NCI-H187 treated with DMSO at 0.1 percent for 48 hours (cell line): ENCODE results near the gene CADM1.

Experiments used
- DNase-seq: peaks from one replicate; lab custom pipeline; 2025; lab: John Stamatoyannopoulos, UW

Gene CADM1

DNA sequence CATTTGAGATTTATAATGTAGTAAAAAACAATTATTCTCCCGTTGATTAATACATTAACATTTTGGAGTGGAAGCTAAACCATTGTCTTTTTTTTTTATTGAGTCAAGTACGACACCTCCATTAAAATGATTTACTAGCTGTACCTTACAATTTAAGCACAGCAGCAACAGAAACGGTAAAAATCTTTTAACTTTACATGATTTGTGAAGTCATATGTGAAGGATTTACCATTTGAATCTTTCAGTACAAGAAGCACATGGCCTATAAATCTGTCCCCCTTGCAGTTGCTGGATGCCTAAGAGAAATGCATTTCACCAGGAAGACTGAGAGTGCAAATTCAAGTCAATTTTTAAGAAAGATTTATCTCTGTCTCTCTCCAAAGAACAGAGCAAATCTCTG, 324.6 kb downstream of the CADM1 start:
- DNase-seq, result no peak

DNA sequence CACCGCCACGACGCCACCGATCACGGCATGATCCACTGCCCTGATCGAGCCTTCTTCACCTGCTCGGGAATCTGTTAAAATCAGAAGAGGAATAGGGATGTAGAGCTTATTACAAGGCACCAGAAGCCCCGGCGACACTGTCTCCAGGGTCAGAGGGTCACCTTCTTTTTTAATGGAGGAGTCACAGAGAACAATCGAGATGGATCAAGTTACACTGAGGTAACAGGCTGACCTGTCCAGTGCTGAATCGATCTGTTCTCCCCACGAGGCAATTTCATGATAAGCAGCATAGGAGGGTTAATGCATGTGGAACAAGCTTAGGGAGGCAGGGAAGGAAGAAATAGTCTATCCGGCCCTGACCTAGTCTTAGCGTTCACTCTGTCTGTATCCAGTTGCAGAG, 325.5 kb downstream of the CADM1 start:
- no peak for DNase-seq

DNA sequence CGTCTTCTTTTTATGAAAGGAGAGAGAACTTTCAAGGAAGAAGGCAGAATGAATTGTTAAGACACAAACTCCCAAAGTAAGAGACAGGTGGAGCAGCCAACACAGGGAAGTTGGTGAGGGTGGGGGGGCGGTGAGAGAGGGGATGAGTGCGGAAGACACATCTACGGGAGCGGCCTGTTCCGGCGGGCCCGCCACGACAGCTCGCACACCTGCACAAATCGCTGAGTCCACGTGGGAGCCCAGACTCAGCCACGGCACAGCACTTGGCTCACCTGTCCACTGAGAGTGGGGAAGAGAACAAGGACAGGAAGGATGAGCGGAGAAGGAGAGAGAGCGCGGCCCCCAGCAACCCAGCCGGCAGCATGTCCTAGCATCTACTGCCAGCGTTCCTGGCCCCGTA, 331.1 kb downstream of the CADM1 start:
- DNase-seq, result no peak

DNA sequence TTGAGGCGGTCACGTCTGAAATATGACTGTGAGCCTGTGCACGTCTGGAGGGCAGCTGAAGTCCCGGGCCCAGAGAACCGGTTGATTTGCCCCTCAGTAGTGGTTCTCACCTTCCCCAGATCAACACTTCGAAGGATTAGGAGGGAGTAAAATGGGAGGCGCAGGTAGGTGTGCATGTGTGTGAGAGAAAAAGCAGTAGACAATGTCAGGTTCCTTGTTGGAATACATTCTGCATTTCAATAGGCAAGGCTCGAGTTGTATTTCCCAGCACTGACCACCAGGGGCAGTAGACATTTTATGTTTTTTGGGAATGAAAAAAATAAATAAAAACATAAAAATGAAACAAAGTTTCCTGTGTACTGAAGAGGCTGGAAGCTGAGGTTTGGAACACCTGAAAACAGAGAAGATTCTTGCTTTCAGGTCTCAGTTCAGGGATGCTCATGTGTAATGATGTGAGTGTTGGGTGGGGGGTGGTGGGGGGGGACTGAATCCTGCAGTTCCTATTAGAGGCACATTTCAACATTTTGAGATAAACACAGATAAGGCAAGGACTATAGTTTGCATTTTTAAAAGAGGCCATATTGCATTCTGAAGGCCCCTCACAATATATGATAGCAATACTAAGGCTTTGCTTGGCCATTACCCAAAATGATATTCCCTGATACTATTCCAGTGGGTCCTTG, 333.9 kb downstream of the CADM1 start:
- no peak for DNase-seq

DNA sequence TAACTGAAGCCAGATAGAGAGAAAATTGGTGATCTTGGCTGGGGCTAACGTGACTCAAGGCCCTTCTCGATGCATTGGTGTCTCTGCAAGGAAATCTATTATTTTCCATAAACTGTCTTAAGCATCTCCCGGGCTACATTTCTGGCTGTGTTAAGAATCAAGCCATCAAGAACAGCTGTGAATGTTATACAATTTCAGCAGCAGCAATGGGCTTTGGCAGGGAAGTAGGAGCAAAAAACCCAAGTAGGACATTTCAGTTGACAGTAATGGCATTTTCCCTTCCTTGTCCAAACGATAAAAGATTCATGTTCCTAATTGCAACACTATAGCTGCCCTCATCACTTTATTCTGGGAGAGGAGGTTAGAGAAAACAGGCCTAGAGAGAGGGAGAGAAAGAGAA, 335.0 kb downstream of the CADM1 start:
- no peak for DNase-seq

DNA sequence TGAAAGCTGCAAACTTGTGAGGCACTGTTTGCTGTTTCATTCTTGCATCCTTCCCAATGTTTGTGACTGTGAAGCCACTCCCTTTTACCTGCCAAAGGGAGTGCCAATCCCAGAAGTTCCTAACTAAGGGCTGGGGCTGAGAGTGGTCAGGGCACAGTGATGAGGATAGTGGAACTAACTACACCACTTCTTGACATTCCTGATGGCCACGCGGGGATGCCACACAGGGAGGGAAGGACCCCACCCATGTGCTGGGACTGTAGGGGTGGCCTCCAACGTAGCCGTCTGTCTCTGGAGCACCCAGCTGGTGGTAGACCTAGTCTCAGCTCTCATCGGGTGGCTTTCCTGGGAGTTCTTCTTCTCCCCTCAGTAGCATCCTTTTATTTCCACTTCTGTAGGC, 335.5 kb downstream of the CADM1 start:
- DNase-seq, result no peak

DNA sequence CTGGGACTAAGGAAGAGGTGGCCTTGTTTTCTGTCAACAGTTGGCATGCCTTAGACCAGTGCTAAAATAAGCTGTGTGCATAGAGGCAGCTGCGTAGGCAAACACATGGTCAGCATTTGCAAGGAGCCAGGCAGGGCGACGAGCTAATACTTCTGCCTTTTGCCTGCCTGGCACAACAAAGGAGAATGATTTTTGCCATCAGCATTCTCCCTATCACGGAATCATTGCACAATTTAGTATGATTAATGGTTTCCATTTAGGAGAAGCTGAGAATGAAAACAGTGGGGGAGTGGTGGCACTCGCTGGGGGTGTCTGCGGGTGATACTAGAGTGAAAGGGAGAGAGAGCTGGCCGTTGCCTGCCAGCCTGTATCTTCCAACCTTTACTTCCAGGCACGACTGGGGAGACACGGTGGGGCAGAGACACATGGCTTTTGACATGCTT, 336.0 kb downstream of the CADM1 start:
- no peak for DNase-seq

DNA sequence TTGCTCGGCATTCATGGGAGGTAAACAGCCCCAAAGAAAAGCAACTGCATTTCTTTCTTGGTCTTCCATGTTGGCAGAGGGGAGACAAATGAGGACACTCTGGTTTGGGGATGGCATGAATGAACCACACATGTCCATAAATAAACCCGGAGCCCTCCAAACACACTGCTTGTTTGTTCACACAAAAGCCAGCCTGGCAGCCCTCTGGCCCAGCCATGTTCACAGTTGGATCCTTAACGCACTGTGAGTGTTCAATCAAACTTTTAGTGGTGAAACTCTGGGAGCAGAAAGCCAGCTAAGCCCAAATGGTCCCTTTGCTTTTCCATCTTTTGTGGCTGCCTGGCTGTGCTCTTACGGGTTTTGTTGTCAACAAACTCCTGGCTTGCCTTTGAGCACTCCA, 336.8 kb downstream of the CADM1 start:
- DNase-seq, result no peak

DNA sequence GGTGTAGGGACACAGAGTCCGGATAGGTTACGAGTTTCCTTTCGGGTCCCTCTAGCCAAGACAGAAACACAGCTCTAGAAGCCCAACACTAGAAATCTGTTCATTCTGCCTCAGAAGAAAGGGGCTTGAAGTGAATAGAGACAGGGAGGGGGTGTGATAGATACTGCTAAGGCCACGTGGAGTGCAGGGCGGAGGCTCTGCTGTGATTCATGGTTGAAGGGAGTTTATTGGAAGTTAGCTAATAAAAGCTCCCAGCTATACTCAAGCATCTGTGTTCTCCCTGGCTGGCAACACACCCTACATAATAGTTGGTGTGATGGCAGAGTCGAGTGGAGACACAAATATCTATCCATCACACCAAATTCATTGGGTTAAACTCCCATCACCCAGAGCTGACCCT, 337.4 kb downstream of the CADM1 start:
- DNase-seq, result no peak

DNA sequence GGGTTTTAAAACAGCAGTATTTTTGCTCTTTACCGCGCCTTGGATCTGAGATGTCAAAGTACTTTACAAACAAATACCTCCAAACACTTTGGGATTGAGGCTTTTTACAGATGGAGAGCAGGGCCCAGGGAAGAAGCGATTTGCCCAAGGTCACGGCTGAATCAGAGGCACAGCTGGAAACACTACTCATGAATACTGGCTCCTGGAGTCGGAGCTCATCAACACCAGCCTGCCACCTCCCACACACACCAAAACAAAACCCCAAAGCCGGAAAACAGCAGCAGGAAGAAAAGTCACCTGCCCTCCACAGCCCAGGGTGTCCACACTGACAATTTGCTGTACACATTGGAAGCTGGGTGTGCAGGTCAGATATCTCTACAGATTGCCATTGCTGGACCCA, 339.4 kb downstream of the CADM1 start:
- DNase-seq, result no peak

DNA sequence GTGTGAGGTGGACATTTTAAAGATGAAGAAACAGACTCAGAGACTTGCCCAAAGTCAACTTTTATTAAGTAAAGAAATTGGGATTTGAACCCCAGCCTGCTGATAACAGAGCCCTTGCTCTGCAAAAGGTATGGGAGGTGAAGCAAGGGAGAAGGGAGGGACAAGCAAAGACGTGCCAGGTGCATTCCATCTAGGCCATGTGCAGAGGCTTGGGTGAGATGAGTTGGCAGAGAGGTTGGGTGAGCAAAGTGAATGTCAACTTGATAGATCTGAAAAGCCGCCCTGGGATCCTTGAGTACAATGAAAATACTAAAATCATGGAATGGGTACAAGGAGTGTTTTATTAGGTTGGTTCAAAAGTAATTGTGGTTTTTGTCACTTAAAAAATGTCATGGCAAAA, 341.3 kb downstream of the CADM1 start:
- DNase-seq, result no peak

DNA sequence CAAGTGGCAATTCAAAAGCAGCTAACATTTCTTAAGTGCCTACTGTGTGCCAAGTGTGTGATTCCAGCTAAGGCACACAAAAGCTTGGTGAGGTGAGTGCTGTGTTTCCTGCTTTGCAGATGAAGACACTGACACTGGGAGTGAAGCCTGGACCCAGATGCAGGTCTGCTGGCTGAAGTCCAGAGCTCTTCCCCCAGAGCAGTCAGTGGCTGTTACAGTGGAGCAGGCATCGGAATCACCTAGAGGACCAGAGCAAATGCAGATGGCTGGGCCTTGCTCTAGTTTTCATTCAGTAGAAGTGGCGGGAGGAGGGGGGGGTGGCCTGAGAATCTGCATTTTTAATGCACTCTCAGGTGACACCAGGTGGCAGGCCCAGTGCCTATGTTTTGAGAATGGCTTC, 342.3 kb downstream of the CADM1 start:
- DNase-seq, result no peak

DNA sequence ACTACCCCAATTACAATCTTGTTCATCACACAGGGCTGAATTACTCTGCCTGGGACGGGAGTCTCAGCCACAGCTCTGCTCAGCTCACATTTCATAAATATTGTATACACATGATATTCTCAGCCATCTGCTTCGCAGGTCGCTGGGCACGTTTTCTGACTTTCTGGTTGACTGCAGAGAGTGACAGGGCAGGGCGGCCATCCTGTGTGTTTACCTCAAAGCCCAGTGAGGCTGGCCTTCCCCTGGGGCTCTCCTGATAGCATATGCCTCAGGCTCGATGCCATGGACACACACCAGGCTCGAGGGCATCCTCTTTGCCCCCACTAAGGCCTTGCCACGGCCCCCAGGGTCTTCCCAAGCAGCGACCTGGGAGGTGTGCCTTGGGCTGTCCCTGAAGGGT, 345.0 kb downstream of the CADM1 start:
- no peak for DNase-seq

DNA sequence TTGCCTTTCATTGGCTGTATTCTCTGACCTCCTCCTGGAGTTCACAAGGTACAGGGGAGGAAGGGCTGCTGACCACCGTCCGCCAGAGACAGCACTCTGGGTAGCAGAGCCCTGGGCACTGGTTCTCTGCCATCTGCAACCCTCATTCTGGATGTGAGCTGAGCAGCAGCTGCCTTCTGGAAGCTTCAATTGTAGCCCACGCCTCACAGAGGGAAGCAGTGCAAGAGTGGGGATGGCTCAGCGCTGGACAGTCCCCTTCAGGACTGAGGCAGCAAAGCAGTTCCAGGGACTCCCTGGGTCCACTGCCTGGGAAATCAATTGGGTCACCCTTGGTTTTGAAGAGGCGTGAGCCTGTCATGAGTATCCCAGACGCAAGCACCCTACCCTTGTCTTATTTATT, 346.2 kb downstream of the CADM1 start:
- DNase-seq, result no peak

DNA sequence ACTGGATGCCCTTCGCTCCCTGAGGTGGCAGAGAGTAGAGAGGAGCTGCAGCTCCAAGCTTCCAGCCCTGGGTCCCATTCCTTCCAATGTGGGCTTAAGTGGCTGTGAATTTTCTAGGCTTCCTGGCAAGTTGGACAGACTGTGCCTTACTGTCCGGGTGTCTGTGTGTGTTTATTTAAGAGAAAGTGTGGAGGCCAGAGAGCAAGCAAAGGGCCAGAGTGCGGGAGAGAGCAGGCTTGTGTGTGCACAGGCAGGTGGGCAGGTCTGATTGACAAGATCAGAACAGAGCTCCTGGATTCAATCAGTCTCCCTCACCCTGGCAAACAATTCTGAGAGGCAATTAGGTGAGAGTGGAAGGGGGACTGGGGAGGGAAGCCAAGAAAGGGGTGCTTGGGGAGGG, 347.0 kb downstream of the CADM1 start:
- no peak for DNase-seq

DNA sequence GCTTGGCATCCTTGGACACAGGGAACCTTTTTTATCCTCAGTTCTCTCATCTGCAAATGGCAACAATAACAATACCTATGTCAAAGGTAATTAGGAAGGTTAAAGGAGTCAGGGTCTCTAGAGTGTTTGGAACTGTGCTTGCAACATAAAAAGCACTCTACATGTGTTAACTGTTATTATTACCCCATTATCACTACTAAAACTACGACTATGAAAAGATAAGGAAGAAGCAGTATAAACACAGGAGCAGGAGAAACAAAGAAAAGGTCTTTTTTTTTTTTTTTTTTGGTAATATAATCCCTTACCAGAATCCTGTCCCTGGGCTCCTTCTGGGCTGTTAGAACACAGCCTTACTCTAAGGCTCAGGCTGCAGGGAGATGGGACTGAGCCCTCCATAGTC, 348.2 kb downstream of the CADM1 start:
- no peak for DNase-seq

DNA sequence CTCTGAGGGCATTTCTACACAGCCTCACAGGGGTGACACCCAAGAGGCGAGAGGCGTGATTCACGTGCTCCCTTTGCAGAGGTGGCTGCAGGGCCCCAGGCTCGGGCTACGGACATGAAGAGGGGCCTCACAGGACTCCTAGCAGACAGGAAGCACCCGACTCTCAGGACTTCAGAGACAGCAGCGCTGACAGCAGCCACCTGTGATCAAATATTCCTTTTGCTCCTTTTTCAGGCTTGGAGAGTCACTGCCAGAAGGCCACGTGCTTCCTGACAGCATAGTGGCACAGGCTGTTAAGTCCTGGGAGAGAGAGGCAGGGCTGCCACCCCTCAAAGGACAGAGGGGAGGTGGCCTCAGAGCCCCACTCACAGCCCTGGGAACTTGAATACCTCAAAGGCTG, 348.9 kb downstream of the CADM1 start:
- DNase-seq, result no peak

DNA sequence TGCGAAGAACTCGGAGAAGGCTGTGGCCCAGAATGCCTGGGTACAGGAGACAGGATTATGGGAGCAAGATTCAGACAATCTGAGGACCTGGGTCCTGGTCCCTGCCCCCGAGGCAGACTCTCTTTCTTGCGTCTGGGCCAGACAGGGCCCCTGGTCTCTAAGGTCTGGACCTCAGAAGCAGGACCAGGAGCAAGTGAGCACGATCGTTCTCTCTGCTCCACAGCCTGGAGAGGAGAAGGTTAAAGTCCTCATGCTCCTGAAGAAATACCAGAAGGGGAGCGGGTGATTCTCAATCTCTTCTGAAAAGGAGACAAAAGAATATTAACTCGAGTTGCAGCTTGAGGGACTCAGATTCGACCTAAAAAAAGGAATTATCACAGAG, 349.9 kb downstream of the CADM1 start:
- DNase-seq, result no peak

DNA sequence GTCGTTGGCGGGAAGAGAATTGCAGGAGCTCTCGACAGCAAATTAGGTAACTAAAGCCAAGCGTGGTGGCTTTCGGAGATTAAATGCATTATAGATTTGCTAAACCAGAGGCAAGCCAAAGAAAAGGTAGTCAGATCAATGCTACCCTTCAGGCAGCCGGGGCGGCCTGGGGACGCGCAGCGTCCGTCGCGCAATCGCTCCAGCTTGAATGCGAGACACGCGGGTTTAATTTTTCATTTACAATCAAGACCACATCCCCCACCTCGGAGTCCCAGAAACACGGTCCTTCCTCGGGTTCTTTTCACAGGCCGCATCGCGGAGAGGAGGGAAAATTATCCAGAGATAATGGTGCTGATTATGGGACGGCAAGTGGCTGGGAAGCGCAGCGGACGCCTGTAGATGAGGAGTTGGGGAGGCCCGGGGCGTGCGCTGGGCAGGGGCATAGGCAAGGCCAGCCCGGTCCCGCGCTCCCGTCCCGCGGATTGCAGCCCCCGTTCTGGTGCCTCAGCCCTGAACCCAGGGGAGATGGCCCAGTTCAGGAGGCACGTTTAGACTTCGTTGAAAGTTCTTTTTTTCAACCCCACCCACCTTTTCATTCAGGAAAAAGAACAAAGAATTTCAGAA, 350.4 kb downstream of the CADM1 start:
- DNase-seq, result no peak

DNA sequence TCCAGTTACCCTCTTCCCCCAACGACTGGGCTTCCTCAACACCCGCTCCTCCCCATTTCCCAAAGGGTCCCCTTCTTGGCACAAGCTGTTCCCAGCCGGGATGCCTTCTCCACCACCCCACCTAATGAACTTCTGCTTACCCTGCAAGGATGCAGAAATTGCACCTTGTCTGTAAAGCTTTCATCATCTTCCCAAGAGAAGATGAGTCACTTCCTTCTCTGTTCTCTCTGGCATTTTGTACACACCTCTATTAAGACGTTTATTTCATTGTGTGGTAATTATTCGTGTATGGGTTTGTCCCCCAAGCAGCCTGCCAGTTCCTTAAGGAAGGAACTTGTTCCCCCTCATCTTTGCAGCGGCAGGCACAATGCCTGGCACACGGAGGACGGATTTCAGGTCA, 351.1 kb downstream of the CADM1 start:
- DNase-seq, result no peak

DNA sequence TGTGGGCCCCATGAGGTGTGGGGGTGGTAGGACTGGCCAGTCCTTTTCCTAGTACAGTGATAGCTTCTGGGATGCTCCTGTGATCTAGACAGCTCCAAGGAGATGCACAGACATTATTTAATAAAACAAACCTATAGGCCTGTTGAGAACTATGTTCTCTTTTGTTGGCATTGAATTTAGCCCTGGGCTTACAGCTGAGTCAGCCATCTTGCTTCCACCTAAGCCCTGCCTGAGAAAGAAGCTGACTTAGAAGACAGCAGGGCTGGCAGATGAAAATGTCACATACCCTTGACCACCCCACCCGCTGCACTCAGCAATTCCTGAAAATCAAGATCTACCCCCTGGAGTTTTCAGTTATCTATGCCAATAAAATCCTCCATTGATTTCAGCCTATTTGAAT, 353.2 kb downstream of the CADM1 start:
- DNase-seq, result no peak

DNA sequence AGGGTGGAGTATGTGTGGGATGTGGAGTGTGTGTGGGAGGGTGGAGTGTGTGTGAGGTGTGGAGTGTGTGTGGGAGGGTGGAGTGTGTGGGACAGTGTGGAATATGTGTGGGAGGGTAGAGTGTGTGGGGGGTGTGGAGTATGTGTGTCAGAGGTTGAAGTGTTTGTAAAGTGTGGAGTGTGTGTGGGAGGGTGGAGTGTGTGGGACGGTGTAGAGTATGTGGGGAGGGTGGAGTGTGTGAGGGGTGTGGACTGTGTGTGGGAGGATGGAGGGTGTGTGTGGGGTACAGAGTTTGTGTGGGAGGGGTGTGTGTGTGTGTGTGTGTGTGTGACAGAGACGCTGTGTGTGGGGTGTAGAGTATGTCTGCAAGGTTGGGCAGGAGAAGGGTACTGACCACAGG, 355.5 kb downstream of the CADM1 start:
- DNase-seq, result no peak

DNA sequence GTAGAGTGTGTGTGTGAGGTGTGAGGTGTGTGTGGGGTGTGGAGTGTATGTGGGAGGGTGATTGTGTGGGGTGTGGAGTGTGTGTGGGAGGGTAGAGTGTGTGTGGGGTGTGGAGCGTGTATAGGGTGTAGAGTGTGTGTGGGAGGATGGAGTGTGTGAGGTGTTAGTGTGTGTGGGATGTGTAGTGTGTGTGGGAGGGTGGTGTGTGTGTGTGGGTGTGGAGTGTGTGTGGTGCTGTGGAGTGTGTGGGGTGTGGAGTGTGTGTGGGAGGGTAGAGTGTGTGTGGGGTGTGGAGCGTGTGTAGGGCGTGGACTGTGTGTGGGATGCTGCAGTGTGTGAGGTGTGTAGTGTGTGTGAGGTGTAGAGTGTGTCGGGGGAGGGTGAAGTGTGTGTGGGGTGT, 356.1 kb downstream of the CADM1 start:
- no peak for DNase-seq

DNA sequence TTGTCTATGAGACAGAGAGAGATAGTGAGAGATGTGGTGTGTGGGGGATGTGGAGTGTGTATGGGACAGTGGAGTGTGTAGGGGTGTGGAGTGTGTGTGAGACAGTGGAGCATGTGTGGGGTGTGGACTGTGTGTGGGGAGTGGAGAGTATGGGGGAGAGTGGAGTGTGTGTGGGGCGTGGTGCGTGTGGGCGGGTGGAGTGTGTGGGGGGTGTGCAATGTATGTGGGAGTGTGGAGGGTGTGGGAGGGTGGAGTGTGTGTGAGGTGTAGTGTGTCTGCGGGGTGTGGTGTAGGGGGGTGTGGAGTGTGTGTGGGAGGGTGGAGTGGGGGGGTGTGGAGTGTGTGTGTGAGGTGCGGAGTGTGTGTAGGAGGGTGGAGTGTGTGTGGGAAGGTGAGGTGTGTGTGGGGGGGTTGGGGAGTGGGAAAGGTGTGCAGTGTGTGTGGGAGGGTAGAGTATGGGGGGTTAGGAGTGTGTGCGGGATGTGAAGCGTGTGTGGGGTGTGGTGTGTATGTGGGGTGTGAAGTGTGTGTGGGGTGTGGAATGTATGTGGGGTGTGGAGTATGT, 356.9 kb downstream of the CADM1 start:
- DNase-seq, result no peak
